HepG2 (cell line): ENCODE data around the gene PLOD2. TPM values are rescaled to one million over a fixed set of nuclear protein-coding genes. Genes with fewer than 3 reads are reported as not detected.
A peak's percentile ranks its signal among the peaks of the same experiment; 100 is the strongest.

Experiments used
- GLI4 ChIP-seq: sonication (generic); formaldehyde crosslinking; IDR thresholded peaks from 2 replicates; pipeline ENCODE4 v1.5.1; 2020; ENCODE audit warnings: missing genetic modification reagents, mild to moderate bottlenecking, moderate library complexity, borderline replicate concordance
- ISX ChIP-seq: sonication (generic); formaldehyde crosslinking; conservative IDR thresholded peaks from 2 replicates; pipeline ENCODE4 v1.5.0; 2020; ENCODE audit warnings: missing genetic modification reagents
- KDM2A ChIP-seq: sonication (generic); formaldehyde crosslinking; IDR thresholded peaks from 2 replicates; pipeline ENCODE4 v1.4.0; 2020; ENCODE audit warnings: low read depth, missing genetic modification reagents, borderline replicate concordance
- PPARG ChIP-seq: conservative IDR thresholded peaks from 2 replicates; pipeline ENCODE4 v1.6.1; 2016; ENCODE audit warnings: missing biosample characterization, missing genetic modification reagents
- REPIN1 ChIP-seq: sonication (generic); formaldehyde crosslinking; IDR thresholded peaks from 2 replicates; pipeline ENCODE4 v1.8.0; 2022; ENCODE audit warnings: missing genetic modification reagents, low read depth, mild to moderate bottlenecking, borderline replicate concordance
- RFXAP ChIP-seq: sonication (generic); formaldehyde crosslinking; IDR thresholded peaks from 2 replicates; pipeline ENCODE4 v1.4.0; 2020; ENCODE audit warnings: missing genetic modification reagents, borderline replicate concordance
- TGIF2 ChIP-seq: IDR thresholded peaks from 2 replicates; pipeline ENCODE4 v1.6.1; 2016; ENCODE audit warnings: control low read depth, missing compliant biosample characterization
- ZC3H4 ChIP-seq: sonication (generic); formaldehyde crosslinking; IDR thresholded peaks from 2 replicates; pipeline ENCODE4 v1.4.0; 2020; ENCODE audit warnings: missing genetic modification reagents, borderline replicate concordance
- ZHX1 ChIP-seq: sonication (generic); formaldehyde crosslinking; IDR thresholded peaks from 2 replicates; pipeline ENCODE4 v1.8.1; 2022; ENCODE audit warnings: low read depth, mild to moderate bottlenecking, missing genetic modification reagents
- ZNF142 ChIP-seq: sonication (generic); formaldehyde crosslinking; IDR thresholded peaks from 2 replicates; pipeline ENCODE4 v1.4.0; 2020; ENCODE audit warnings: missing genetic modification reagents
- ZNF30 ChIP-seq: sonication (generic); formaldehyde crosslinking; IDR thresholded peaks from 2 replicates; pipeline ENCODE4 v1.5.0; 2020; ENCODE audit warnings: mild to moderate bottlenecking, missing genetic modification reagents
- ZNF629 ChIP-seq: sonication (generic); formaldehyde crosslinking; conservative IDR thresholded peaks from 2 replicates; pipeline ENCODE4 v1.5.0; 2020; ENCODE audit warnings: missing genetic modification reagents
- polyA plus RNA-seq, 8 experiments: library from polyadenylated mRNA; depleted of rRNA in 3 of 8; stranded (reverse) in 7 of 8; unstranded in 1 of 8; fragments of >200 nt; fragmentation: Illumina TruSeq in 4 of 8; extraction: Trizol in 4 of 8; gene quantifications; 2 replicates each; pipeline versions ENCODE4 v1.2.1 to v1.2.3, GENCODE V29; 2011 to 2016; ENCODE audit warnings: low read depth in 4 of 8, missing spikeins in 1 of 8, mixed read lengths in 1 of 8; ENCODE audit not compliant: insufficient read depth in 1 of 8
- total RNA-seq, 5 experiments: library from RNA; depleted of rRNA; stranded (reverse); fragments of >200 nt; fragmentation: Illumina TruSeq; extraction: Trizol; gene quantifications; 2 replicates each; pipeline ENCODE4 v1.2.3, GENCODE V29; 2016; ENCODE audit warnings: low read depth in 1 of 5
- TF ChIP-seq, protein P1 (sequence below): sonication (generic); formaldehyde crosslinking; IDR thresholded peaks from 2 replicates; pipeline ENCODE4 v1.9.0; 2021; ENCODE audit warnings: missing genetic modification reagents, borderline replicate concordance
- TF ChIP-seq, protein P2 (sequence below): sonication (generic); formaldehyde crosslinking; IDR thresholded peaks from 2 replicates; pipeline ENCODE4 v1.4.0; 2020; ENCODE audit warnings: missing genetic modification reagents, low read depth, mild to moderate bottlenecking, borderline replicate concordance
- TF ChIP-seq, protein P3 (sequence below): sonication (generic); formaldehyde crosslinking; IDR thresholded peaks from 2 replicates; pipeline ENCODE4 v1.8.1; 2023; ENCODE audit warnings: mild to moderate bottlenecking, missing genetic modification reagents, borderline replicate concordance

Gene PLOD2
- total and polyA plus RNA-seq, 2 of the 13 experiments (the other 11 are each of a cell fraction or from before 2014, with no cell fraction given) = 107 to 161 TPM

GRCh38 chr3:146160964-146161662, at the start of gene PLOD2 (continued):
- peak; percentile 49; the same call in 1 of the 2 replicates for TF ChIP-seq ZHX1
- TF ChIP-seq ZC3H4 (CRISPR knock-in tag) = peak; percentile 20
- TF ChIP-seq KDM2A (CRISPR knock-in tag) = peak; percentile 65; the same call in 1 of the 2 replicates
- peak; percentile 79 for TF ChIP-seq REPIN1 (CRISPR knock-in tag)
- TF ChIP-seq RFXAP = peak; percentile 87; the same call in 1 of the 2 replicates
- TF ChIP-seq ZNF30 (CRISPR knock-in tag) = 0 out of 2 replicates have a peak, but pooled peaks have one; percentile 74
- TF ChIP-seq ZNF142 (CRISPR knock-in tag) = peak; percentile 92
- 0 out of 2 replicates have a peak, but pooled peaks have one; percentile 61 for TF ChIP-seq ISX (CRISPR knock-in tag)
- TF ChIP-seq, protein P1, sequence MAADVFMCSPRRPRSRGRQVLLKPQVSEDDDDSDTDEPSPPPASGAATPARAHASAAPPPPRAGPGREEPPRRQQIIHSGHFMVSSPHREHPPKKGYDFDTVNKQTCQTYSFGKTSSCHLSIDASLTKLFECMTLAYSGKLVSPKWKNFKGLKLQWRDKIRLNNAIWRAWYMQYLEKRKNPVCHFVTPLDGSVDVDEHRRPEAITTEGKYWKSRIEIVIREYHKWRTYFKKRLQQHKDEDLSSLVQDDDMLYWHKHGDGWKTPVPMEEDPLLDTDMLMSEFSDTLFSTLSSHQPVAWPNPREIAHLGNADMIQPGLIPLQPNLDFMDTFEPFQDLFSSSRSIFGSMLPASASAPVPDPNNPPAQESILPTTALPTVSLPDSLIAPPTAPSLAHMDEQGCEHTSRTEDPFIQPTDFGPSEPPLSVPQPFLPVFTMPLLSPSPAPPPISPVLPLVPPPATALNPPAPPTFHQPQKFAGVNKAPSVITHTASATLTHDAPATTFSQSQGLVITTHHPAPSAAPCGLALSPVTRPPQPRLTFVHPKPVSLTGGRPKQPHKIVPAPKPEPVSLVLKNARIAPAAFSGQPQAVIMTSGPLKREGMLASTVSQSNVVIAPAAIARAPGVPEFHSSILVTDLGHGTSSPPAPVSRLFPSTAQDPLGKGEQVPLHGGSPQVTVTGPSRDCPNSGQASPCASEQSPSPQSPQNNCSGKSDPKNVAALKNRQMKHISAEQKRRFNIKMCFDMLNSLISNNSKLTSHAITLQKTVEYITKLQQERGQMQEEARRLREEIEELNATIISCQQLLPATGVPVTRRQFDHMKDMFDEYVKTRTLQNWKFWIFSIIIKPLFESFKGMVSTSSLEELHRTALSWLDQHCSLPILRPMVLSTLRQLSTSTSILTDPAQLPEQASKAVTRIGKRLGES (CRISPR knock-in tag) = peak; percentile 68; the same call in 1 of the 2 replicates
- TF ChIP-seq PPARG (CRISPR knock-in tag) = 0 out of 2 replicates have a peak, but pooled peaks have one; percentile 55
- TF ChIP-seq, protein P2, sequence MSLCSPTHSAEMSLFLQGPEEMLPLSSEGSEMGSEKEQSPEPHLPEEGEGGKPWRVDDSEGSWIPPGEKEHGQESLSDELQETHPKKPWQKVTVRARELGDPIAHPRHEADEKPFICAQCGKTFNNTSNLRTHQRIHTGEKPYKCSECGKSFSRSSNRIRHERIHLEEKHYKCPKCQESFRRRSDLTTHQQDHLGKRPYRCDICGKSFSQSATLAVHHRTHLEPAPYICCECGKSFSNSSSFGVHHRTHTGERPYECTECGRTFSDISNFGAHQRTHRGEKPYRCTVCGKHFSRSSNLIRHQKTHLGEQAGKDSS (CRISPR knock-in tag) = no peak
- TF ChIP-seq ZNF629 = peak; percentile 9; the same call in 1 of the 2 replicates
- TF ChIP-seq TGIF2 (CRISPR knock-in tag) = peak; percentile 24; the same call in 1 of the 2 replicates
- TF ChIP-seq, protein P3, sequence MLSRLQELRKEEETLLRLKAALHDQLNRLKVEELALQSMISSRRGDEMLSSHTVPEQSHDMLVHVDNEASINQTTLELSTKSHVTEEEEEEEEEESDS = peak; percentile 80
- no peak for TF ChIP-seq GLI4 (CRISPR knock-in tag)
